ENCODE measurements around the gene AKAP14. TPM values are rescaled to one million over a fixed set of nuclear protein-coding genes. Genes with fewer than 3 reads are reported as not detected.
"Not testable (repeated sequence)": the region's sequence is repeated elsewhere in the genome, so short reads cannot be mapped to it uniquely, and the experiment has no call there.

AKAP14 gene
- total RNA-seq, 1 donor from 2014 or later, result not detected

DNA sequence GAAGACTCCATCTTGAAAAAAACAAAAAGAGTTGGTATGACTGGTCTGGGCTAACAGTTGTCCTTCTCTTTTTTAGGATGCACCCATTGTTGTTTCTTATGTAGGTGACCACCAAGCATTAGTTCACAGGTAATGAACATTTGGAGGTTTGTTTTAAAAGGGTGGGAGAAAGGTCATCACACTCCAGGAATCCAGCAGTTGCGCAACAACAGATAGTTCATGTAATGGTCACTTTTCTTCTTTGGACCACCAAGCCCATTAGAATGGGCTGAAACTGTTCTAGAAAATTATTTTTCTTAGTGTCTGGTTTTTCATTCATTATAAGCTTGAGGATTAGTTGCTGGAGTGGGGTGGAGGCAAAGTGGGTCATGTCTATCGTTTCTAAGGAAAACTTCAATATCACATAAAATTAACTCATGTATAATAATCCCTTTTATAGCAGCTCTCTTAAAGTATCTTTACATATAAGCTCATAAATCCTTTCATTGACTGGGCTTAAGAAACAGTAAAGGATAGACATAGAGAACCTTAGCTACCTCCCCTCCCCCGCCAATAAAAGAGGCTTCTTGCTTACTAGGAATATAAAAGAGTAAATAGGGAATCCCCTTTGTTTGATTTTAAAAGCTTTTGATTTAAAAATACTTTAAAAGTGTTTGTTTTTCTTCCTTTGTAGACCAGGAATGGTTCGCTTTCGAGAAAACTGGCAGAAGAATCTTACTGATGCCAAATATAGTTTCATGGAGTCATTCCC, 24.3 kb downstream of the AKAP14 start:
- DNase-seq (ENCODE audit: low spot score) (no peak), ATAC-seq (no peak)

DNA sequence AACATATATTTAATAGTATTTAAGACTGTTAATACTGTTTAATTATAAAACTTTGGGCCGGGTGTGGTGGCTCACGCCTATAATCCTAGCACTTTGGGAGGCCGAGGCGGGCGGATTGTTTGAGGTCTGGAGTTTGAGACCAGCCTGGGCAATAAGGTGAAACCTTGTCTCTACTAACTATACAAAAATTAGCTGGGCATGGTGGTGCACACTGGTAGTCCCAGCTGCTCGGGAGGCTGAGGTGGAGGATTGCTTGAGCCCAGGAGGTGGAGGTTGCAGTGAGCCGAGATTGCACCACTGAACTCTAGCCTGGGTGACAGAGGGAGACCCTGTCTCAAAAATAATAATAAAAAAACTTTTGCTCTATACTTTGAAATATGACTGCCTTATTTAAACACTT, 26.7 kb downstream of the AKAP14 start:
- DNase-seq (ENCODE audit: low spot score); ATAC-seq: not testable (repeated sequence)

DNA sequence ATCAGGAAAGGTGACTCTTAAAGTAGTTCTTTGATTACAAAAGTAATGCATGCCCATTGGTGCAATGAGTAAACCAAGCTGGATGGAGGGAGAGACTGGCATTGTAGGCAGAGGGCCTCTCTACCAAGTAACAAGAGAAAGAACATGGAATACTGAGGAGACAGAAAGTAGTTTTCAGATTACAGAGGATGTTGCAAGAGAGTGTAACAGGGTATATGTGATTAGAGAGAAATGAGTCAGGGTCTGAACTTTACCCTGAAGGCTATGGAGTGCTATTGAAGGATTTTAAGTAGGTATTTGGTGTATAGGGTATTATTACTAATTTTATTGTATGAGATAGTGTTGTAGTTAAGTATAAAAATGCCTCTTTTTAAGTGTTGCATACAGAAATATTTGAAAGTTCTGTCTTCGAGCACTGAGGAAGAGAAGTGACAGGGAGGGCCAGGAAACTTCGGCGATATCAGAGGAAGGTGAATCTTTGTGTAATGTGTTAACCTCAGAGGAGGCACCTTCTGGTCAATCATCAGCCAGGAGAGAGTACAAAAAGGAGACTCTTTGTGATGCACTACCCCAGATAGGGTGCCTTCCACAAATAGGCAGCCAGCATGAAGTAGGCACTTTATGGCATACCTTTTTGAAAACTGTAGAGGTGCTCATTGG, 39.7 kb downstream of the AKAP14 start:
- ATAC-seq (no peak), DNase-seq (ENCODE audit: low spot score) (no peak)

DNA sequence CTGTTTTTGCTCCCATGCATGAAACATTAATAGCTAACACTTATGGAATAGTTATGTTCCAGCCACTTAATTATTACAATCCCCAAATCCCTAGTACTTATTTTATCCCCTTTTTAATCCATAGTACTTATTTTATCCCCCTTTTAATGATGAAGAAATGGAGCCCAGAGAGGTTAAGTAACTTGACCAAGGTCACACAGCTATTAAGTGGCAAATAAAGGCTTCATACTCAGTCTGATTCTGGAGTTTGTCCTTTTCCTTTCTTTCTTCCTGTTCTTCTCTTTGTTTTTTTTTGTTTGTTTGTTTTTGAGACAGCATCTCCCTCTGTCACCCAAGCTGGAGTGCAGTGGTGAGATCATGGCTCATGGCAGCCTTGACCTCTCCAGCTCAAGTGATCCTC, 45.6 kb downstream of the AKAP14 start:
- ATAC-seq (no peak), DNase-seq (ENCODE audit: low spot score) (no peak)

DNA sequence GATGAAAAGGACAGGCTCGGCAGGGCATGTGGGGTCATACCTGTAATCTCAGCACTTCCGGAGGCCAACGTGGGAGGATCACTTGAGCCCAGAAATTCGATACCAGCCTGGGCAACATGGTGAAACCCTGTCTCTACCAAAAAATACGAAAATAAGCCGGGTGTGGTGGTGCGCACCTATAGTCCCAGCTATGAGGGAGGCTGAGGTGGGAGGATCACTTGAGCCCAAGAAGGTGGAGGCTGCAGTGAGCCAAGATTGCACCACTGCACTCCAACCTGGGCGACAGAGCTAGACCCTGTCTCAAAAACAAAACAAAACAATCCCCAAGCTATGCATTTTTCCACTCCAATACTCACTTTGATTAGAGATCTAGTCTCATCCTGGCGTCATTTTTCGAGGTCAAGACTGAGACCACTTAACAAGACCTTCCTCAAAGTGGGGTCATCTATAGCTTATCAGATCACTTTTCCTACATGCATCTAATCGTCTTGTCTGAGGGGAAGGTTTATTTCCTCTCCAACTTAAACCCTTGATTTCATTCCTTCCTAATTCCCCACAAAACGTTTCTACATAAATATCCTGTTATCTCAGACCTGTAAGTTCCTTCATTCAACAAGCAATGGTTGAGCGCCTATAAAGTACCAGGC, 46.6 kb downstream of the AKAP14 start:
- no peak for ATAC-seq
- no peak for DNase-seq (ENCODE audit: low spot score)

DNA sequence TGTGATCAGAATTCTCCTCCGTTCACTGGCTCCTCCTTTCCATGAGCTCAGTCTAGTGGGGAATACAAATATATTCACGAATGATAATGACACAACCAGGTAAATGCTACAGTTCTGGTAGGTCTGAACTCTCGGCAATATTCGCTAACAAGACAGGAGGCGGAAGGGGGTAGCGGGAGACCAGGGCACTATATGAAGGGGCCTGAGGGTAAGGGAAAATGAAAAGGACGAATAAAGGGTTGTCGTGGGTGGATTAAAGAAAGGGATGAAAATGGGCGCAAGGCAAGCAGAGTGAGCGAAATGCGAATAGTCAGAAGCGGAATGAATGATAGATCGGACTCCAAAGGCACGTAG, 47.1 kb downstream of the AKAP14 start:
- DNase-seq (ENCODE audit: low spot score) (no peak), ATAC-seq (peak; percentile 29)

DNA sequence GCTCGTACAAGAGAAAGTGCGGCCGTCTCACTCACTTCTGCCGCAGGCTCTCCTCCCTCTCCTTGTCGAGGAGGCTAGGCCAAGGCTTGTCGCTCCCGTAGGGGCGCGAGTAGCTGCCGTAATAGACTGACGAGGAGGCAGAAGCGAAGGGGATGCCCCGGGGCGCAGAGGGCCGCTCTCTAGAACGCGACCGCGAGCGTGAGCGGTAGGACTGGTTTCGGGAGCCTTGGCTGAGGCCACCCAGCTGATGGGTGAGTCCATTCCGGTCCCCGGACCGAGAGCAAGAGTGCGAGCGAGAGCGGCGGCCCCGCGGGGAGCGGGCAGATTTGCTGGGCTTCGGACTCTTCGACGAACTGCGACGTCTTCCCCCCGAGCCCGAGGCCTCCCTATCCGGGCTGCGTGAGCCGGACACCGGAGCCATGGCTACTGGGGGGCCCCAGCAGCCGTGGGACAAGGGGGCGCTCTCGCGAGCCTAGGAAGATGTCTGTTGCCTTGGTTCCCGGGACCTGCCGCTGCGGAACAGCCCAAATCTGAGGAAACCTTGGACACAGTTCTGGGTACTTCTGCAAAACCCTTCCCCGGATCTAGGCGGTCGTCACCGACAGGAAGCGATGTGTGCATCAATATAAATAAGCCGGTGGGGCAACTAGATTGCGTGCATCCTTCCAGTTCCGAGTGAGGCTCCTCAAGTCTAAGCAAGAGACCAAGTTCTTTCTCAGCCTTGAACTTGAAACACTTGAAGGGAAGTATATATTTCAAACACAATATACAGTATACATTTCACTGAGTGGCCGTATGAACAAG, 47.7 kb downstream of the AKAP14 start, which contains the start of gene NKAP:
TSS of gene NKAP (minus strand) at position 567 of the 804 bp plus-strand sequence. CDS start at position 421, 146 bp downstream.
- DNase-seq (ENCODE audit: low spot score), result peak; percentile 81
- ATAC-seq, result peak; percentile 97

DNA sequence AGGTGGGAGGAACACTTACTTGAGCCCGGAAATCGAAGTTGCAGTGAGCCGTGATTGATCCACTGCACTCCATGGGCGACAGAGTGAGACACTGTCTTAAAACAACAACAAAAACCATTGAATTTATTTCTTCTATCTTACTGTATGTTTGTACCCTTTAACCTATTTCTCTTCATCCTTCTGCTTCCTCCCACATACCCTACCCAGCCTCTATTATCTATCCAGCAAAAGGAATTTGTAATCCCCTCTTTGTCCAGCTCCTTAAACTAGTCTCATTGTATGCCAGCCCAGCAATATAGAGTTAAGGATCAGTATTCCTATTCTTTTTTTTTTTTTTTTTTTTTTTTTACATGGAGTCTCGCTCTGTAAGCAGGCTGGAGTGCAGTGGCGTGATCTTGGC, 49.8 kb downstream of the AKAP14 start:
- ATAC-seq, result no peak
- no peak for DNase-seq (ENCODE audit: low spot score)

DNA sequence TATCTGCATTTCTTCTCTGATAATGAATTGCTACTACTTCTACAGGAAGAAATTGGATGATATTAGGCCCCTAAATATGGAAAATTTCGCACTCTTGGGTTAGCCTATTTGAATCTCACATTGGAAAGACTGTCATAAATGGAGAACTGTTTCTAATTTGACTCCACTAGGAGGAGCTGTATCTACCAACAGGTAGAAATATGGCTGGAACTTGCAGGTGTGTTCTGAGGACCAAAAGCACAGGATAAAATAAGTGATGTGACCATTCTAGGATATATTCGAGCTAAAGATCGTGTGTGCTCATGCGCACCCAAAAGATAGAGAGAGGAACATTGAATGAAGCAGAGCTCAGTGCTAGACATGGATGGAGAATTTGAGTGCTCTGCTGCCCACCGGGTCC, 52.7 kb downstream of the AKAP14 start:
- DNase-seq (ENCODE audit: low spot score), result no peak

DNA sequence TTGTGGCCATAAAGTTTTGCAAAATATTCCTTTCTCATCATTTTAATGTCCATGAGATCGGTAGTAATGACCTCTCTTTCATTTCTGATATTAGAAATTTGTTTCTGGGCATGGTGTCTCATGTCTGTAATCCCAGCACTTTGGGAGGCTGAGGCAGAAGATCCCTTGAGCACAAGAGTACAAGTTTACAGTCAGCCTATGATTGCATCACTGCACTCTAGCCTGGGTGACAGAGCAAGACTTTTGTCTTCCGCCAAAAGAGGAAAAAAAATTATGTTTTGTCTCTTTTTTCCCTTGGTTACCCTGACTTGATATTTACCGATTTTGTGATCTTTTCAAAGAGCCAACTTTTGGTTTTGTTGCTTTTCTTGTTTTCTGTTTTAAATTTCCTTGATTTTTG, 58.7 kb downstream of the AKAP14 start:
- DNase-seq (ENCODE audit: low spot score), result no peak

More for the DNA sequence above, 52.7 kb downstream of the AKAP14 start:
- ATAC-seq, result no peak

DNA sequence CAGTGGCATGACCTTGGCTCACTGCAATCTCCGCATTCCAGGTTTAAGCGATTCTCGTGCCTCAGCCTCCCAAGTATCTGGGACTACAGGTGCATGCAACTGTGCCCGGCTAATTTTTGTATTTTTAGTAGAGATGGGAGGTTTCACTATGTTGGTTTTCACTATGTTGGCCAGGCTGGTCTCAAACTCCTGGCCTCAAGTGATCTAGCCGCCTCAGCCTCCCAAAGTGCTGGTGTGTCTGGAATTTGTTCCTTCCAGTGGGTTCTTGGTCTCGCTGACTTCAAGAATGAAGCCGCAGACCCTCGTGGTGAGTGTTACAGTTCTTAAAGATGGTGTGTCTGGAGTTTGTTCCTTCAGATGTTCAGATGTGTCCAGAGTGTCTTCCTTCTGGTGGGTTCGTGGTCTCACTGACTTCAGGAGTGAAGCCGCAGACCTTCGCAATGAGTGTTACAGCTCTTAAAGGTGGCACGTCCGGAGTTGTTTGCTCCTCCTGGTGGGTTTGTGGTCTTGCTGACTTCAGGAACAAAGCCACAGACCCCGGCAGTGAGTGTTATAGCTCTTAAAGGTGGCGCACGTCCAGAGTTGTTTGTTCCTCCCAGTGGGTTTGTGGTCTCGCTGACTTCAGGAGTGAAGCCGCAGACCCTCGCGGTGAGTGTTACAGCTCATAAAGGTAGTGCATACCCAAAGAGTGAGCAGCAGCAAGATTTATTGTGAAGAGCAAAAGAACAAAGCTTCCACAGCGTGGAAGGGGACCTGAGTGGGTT, 60.3 kb downstream of the AKAP14 start:
- ATAC-seq; DNase-seq (ENCODE audit: low spot score): not testable (repeated sequence)

More for the DNA sequence above, 58.7 kb downstream of the AKAP14 start:
- no peak for ATAC-seq

DNA sequence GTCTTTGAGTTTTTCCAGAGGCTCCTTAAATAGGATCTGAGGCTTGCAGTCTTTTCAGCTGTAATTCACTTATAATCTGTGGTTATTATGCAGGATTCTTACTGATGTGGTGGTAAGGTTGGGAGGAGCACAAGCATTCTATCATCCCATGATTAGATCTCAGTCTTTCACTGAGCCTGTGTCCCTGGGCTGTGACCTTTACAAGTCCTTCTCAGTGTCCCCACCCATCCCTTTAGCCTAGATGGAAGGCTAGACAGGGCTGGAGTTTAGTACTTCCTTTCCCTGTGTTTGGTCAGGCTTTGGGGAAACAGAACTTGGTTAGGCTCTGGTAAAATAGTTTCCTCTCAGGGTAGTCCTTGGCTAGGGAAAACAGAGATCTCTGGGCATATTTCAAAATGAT, 64.9 kb downstream of the AKAP14 start:
- ATAC-seq (no peak), DNase-seq (ENCODE audit: low spot score) (no peak)

DNA sequence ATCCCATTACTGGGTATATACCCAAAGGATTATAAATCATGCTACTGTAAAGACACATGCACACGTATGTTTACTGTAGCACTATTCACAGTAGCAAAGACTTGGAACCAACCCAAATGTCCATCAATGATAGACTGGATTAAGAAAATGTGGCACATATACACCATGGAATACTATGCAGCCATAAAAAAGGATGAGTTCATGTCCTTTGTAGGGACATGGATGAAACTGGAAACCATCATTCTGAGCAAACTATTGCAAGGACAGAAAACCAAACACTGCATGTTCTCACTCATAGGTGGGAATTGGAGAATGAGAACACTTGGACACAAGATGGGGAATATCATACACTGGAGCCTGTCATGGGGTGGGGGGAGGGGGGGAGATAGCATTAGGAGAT, 71.1 kb downstream of the AKAP14 start:
- DNase-seq (ENCODE audit: low spot score); ATAC-seq: not testable (repeated sequence)

Other genes with a start within 250 kb of the AKAP14 start
- 13.7 TPM for gene SEPTIN6, start 202.7 kb upstream of the AKAP14 start, total RNA-seq
- 0.45 TPM for gene SOWAHD, start 137.3 kb upstream of the AKAP14 start, total RNA-seq
- gene RPL39, start 104.3 kb upstream of the AKAP14 start, total RNA-seq, result 513 TPM
- 2.9 TPM for gene UPF3B, start 42.9 kb upstream of the AKAP14 start, total RNA-seq
- 6.7 TPM for gene RNF113A, start 24.2 kb upstream of the AKAP14 start, total RNA-seq
- gene NDUFA1, start 24.1 kb upstream of the AKAP14 start, total RNA-seq, result 62.6 TPM
- 3.4 TPM for gene NKAP, start 47.9 kb downstream of the AKAP14 start, total RNA-seq
- gene RHOXF2B, start 181.8 kb downstream of the AKAP14 start, total RNA-seq, result 0.10 TPM
- gene RHOXF1, start 220.0 kb downstream of the AKAP14 start, total RNA-seq, result not detected

Measured in left lobe of liver (tissue), 2 donors.